ENCODE measurements around the gene CREBBP. TPM values are rescaled to one million over a fixed set of nuclear protein-coding genes. Genes with fewer than 3 reads are reported as not detected.

The CREBBP gene
- polyA plus RNA-seq, 1 experiment, result 6.6 TPM

DNA sequence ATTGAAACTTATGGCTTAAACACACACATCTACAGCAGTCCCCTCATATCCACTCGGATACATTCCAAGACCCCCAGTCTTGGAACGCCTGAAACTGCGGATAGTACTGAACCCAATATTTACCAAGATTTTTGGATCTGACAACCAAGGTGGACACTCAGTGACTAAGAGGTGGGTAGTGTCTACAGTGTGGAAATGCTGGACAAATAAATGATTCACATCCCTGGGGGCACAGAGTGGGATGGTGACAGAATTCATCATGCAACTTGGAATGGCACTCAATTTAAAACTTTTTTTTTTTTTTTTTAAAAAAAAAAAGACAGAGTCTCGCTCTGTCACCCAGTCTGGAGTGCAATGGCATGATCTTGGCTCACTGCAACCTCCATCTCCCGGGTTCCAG is 109.0 kb downstream of the CREBBP start:
- H3K4me3 ChIP-seq (ENCODE audit: low read depth, low read length), result no peak overlapping the region
- H3K36me3 ChIP-seq (ENCODE audit: control insufficient read depth, insufficient read depth, low read length), result peaks cover 30% of the 10 kb centered on the region
- TF ChIP-seq, protein P1, sequence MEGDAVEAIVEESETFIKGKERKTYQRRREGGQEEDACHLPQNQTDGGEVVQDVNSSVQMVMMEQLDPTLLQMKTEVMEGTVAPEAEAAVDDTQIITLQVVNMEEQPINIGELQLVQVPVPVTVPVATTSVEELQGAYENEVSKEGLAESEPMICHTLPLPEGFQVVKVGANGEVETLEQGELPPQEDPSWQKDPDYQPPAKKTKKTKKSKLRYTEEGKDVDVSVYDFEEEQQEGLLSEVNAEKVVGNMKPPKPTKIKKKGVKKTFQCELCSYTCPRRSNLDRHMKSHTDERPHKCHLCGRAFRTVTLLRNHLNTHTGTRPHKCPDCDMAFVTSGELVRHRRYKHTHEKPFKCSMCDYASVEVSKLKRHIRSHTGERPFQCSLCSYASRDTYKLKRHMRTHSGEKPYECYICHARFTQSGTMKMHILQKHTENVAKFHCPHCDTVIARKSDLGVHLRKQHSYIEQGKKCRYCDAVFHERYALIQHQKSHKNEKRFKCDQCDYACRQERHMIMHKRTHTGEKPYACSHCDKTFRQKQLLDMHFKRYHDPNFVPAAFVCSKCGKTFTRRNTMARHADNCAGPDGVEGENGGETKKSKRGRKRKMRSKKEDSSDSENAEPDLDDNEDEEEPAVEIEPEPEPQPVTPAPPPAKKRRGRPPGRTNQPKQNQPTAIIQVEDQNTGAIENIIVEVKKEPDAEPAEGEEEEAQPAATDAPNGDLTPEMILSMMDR (IDR thresholded peaks at IDR 0.05; ENCODE audit: insufficient read depth, low read depth, low read length), result no peak
- DNase-seq (ENCODE audit: low read depth), result no peak
- POLR2A ChIA-PET, result no interaction called here
- CTCF ChIA-PET, result interaction anchor here (0.6 to 1.5 kb wide), 2 partner anchors 16 to 42 kb away, joined by 3 to 4 read pairs; no protein-coding TSS in a partner anchor
- H3K27me3 ChIP-seq (ENCODE audit: control insufficient read depth, insufficient read depth, low read length), result no peaks in the 10 kb centered on the region

DNA sequence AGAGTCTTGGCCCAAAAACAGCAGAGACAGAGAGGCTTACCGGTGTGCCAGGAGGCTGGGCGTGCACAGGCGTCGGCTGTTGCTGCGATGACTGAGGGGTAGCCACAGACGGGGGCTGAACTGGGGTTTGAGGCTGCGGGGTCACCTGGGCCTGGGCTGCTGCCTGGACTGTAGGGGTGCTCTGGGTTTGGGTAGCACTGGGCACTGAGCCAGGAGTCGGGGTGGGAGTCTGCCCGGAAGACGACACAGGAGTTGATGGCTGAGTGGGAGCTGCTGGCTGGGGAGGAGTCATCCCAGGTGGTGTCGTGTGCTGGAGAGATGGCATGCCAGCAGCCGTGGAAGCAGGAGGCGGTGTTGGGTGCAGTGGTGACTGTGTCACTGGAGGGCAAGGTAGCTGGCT is 110.0 kb downstream of the CREBBP start:
- peaks cover 32% of the 10 kb centered on the region for H3K36me3 ChIP-seq (ENCODE audit: control insufficient read depth, insufficient read depth, low read length)
- H3K27me3 ChIP-seq (ENCODE audit: control insufficient read depth, insufficient read depth, low read length), result no peaks in the 10 kb centered on the region
- TF ChIP-seq, protein P1 (IDR thresholded peaks at IDR 0.05; ENCODE audit: insufficient read depth, low read depth, low read length), result no peak

GRCh38 chr16:3769942-3770341 is 110.6 kb downstream of the CREBBP start:
- H3K36me3 ChIP-seq (ENCODE audit: control insufficient read depth, insufficient read depth, low read length), result peaks cover 29% of the 10 kb centered on the region
- H3K27me3 ChIP-seq (ENCODE audit: control insufficient read depth, insufficient read depth, low read length), result no peaks in the 10 kb centered on the region
- ChIA-PET POLR2A (no interaction called here), CTCF (interaction anchor here (1.5 kb wide), 1 partner anchor 18 kb away, joined by 3 read pairs; no protein-coding TSS in a partner anchor)
- no peak for DNase-seq (ENCODE audit: low read depth)
- no peak overlapping the region for H3K4me3 ChIP-seq (ENCODE audit: low read depth, low read length)
- TF ChIP-seq, protein P1 (IDR thresholded peaks at IDR 0.05; ENCODE audit: insufficient read depth, low read depth, low read length), result no peak

More for the DNA sequence above, 110.0 kb downstream of the CREBBP start:
- ChIA-PET CTCF (interaction anchor here (1.5 kb wide), 1 partner anchor 17 kb away, joined by 3 read pairs; no protein-coding TSS in a partner anchor), POLR2A (no interaction called here)
- H3K4me3 ChIP-seq (ENCODE audit: low read depth, low read length), result no peak overlapping the region
- no peak for DNase-seq (ENCODE audit: low read depth)

DNA sequence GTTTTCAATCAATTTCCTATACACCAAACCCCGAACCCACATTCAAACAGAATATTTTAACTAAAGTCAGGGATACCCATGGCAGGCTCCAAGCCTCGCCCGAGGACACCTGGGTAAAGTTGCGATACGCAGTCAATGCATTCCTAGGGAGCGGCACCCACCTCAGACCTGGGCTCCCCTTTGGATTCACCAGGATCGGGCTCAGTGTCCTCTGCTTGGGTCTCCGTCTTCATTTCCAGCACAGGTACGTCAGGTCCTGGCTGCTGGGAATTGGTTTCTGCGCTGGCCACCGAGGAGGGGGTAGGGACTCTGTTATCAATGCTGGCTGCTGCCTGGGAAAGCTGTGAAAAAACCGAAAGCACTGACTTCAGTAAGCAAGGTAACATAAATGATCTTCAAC is 111.5 kb downstream of the CREBBP start:
- TF ChIP-seq, protein P1 (IDR thresholded peaks at IDR 0.05; ENCODE audit: insufficient read depth, low read depth, low read length), result no peak
- no peak overlapping the region for H3K4me3 ChIP-seq (ENCODE audit: low read depth, low read length)
- DNase-seq (ENCODE audit: low read depth), result no peak
- CTCF ChIA-PET, result no interaction called here
- no peaks in the 10 kb centered on the region for H3K27me3 ChIP-seq (ENCODE audit: control insufficient read depth, insufficient read depth, low read length)
- POLR2A ChIA-PET, result no interaction called here
- peaks cover 26% of the 10 kb centered on the region for H3K36me3 ChIP-seq (ENCODE audit: control insufficient read depth, insufficient read depth, low read length)

DNA sequence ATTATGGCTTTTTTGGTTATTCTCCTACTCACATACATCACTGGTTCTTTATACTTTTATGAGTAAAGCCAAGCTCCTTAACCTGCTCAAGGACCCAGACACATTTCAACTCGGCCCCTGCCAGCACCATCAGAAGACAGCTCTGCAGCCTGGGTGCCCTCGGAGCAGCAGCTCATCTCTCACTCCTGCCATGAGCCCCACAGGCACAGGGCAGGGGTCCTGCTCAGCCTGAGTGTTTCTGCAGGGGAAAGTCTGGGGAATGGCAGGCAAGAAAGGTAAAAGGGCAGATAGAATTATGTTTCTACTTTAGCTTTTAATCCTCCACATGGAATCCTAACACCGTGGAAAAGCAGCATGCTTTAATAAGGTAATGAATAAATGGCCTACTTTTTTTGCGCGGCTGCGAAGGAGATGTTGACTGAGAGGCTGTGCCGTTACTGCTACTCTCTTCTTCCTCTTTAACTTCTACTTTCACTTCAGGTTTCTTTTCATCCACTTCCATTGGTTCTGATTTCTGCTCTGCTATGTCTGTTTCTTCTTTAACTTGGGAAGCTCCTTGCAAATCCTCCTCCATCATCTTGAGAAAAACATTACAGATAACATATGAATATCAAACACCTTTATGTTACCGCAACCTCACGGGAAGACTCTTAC is 113.1 kb downstream of the CREBBP start:
- CTCF ChIA-PET, result interaction anchor here (0.6 kb wide), 1 partner anchor 10 kb away, joined by 3 read pairs; no protein-coding TSS in a partner anchor

More for the DNA sequence above, 113.1 kb downstream of the CREBBP start:
- H3K36me3 ChIP-seq (ENCODE audit: control insufficient read depth, insufficient read depth, low read length), result peaks cover 24% of the 10 kb centered on the region
- H3K4me3 ChIP-seq (ENCODE audit: low read depth, low read length), result no peak overlapping the region
- H3K27me3 ChIP-seq (ENCODE audit: control insufficient read depth, insufficient read depth, low read length), result no peaks in the 10 kb centered on the region
- no peak for DNase-seq (ENCODE audit: low read depth)
- TF ChIP-seq, protein P1 (IDR thresholded peaks at IDR 0.05; ENCODE audit: insufficient read depth, low read depth, low read length), result no peak
- POLR2A ChIA-PET, result no interaction called here

All from BJ (cell line).